Astrocyte of the cerebellum (primary cell): ENCODE results near the gene ZNF423.

Experiments used
- DNase-seq: peaks from one replicate; pipeline ENCODE4 v3.0.0-alpha.2; 2011; ENCODE audit warnings: low read depth
- H3K4me3 ChIP-seq: 2 replicates; pipeline ENCODE4 v1.5.1; 2011; ENCODE audit warnings: mild to moderate bottlenecking, low read depth, low read length, moderate library complexity
- in situ Hi-C: cut with HindIII; loops from 2 replicates; pipeline ENCODE4 v1.10.0; 2017; ENCODE audit warnings: low sequenced_read_pairs
- TF ChIP-seq, protein P1 (sequence below): IDR thresholded peaks from 2 replicates; pipeline ENCODE4 v1.5.1; 2012; ENCODE audit warnings: low read length, low read depth, moderate library complexity, mild to moderate bottlenecking; ENCODE audit errors: missing control alignments

ZNF423 gene

DNA sequence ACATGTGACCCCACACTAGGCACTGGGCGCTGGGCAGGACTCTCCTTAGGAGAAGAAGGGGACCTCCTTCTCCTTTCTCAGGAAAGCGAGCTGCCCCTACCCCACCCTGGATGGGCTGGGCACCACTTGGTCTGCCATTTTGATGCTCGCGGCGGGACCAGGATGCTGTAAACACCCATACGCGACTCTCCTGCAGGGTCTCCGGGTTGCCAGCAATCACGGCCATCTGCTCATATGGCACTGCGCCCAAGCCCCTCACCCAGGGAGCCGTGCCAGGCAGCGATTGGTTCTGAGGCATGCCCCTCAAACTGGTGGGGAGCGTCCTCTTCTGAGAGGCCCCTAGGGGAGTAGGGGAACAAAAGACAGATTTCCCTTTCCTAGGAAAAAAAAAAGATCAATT is 383.3 kb downstream of the ZNF423 start:
- no peak overlapping the region for H3K4me3 ChIP-seq
- in situ Hi-C loops = no loop called here
- DNase-seq = no peak
- TF ChIP-seq, protein P1, sequence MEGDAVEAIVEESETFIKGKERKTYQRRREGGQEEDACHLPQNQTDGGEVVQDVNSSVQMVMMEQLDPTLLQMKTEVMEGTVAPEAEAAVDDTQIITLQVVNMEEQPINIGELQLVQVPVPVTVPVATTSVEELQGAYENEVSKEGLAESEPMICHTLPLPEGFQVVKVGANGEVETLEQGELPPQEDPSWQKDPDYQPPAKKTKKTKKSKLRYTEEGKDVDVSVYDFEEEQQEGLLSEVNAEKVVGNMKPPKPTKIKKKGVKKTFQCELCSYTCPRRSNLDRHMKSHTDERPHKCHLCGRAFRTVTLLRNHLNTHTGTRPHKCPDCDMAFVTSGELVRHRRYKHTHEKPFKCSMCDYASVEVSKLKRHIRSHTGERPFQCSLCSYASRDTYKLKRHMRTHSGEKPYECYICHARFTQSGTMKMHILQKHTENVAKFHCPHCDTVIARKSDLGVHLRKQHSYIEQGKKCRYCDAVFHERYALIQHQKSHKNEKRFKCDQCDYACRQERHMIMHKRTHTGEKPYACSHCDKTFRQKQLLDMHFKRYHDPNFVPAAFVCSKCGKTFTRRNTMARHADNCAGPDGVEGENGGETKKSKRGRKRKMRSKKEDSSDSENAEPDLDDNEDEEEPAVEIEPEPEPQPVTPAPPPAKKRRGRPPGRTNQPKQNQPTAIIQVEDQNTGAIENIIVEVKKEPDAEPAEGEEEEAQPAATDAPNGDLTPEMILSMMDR = no peak

DNA sequence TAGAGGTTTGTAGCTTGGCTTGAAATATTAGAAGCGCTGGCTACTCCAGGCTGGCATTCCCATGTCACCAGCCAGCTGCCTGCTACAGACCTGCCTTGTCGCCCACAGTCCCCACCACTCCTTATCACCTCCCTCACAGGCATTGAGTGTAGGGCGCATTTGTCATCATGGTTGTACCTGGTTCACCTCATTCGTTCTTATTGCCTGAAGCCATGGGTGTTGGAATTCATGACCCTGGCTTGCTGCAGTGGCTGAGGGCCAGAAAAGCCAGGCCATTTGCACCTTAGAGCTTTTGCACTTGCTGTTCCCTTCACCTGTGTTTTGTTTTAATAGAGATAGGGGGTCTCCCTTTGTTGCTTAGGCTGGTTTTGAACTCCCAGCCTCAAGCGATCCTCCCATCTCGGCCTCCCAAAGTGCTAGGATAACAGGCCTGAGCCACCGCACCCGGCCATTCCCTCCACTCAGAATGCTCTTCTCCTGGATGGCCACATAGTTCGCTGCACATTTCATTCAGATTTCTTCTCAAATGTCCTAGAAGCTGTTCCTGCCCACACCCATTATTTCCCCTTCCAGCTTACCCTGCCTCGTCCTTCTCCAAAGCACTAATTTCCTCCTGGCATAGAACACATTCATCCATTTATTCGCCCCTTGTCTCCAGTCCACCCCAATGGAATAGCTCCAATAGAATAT is 384.7 kb downstream of the ZNF423 start:
- TF ChIP-seq, protein P1 = no peak
- no peak overlapping the region for H3K4me3 ChIP-seq
- in situ Hi-C loops = no loop called here
- DNase-seq = no peak

DNA sequence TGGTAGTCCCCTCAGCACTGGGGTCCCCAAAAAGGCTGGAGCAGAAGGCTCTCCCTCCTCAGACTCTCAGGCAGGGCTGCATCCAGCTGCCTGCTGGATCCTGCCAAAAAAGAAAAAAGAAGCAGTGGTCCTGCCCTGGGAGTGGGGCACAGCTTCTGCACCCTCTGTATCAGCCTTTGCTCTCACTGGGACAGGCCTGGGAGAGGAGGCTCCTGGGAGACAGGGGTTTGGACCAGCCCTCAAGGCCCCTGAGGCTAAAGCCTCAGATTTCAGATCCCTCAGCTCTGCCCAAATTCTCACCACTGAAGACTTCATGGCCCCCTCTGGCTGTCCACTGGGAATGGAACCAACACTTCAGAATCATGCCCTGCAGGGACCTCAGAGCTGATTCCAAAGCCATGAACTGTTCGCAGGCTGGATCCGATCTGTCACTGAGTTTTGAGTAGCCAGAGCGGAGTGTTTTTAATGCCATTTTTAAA is 385.4 kb downstream of the ZNF423 start:
- no peak overlapping the region for H3K4me3 ChIP-seq
- no peak for DNase-seq
- in situ Hi-C loops = no loop called here
- TF ChIP-seq, protein P1 = no peak

DNA sequence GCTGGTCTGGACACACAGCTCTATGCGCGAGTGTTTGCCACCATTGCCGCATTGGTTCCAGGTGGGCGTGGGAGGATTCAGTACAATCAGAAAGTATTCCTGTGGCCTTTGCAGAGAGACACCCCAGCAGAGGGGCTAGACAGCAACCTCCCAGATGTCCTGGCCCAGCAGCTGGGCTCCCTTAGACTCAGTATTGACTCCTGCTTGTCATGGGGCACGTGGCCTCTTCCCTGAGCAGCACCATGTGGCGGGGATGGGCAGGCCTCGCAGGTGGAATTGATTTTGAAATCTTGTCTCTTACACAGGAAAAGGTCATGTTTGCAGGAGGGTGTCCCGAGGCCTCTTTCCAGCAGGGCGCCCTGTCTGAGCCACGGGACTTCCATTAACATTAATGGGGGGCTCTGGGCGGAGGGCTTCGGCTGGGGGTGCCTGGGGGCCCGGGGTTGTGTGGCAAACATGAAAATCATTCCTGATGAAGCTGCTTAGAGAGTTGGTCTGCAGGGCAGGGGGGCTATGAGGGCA is 385.9 kb downstream of the ZNF423 start:
- in situ Hi-C loops = no loop called here
- TF ChIP-seq, protein P1 = no peak
- no peak overlapping the region for H3K4me3 ChIP-seq
- no peak for DNase-seq

DNA sequence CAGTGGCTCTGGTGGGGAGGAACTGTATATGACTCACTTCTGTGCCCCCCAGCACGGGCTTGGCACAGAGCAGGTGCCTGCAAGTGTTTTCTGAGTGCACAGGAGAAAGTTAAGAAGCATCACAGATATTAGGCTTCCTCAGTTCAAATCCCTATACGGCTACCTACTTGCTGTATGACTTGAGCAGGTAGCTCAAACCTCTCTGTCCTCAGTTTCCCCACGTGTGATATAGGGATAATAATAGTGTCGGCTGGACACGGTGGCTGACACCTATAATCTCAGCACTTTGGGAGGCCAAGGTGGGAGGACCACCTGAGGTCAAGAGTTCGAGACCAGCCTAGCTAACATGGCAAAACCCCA is 386.6 kb downstream of the ZNF423 start:
- no peak overlapping the region for H3K4me3 ChIP-seq
- DNase-seq = no peak
- in situ Hi-C loops = no loop called here
- TF ChIP-seq, protein P1 = no peak

DNA sequence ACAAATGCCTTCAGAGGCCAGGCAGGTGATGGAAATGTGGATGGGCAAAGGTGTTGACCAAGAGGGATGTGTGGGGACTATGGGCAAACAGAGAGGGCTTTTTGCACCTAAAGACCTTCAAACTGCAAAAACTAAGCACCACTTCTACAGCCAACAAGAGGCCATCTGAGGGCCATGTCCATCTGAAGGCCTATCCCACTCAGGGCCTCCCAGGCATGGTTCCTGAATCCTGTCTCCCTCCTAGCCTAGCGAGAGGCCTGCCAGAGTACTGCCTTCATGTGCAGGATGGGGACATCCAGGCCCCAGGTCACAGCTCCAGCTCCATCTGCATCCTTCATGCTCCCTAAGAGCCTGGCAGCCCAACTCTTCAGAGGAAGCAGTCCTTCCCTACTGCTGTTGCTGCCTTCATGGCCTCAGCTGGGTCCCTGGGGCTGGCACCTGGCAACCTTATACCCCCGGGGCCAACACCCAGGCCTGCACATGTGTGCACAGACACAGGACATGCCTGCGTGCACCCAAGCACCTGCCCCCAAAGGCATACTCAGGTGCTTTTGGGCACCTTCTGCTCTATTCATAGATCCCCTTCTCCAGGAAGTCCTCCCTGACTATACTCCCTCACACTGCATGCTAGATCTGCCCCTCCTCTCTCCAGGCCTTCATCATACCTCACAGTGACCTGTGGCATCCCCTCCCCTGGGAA is 387.2 kb downstream of the ZNF423 start:
- no peak for DNase-seq
- TF ChIP-seq, protein P1 = no peak
- in situ Hi-C loops = no loop called here
- no peak overlapping the region for H3K4me3 ChIP-seq
